HG03135 (cell line): ENCODE results near the gene CTSZ.
"Not testable (repeated sequence)": the region's sequence is repeated elsewhere in the genome, so short reads cannot be mapped to it uniquely, and the experiment has no call there.

Experiments used
- ATAC-seq: cut with Tn5 transposase; IDR thresholded peaks from one replicate; pipeline ENCODE4 v1.9.1; 2021; ENCODE audit warnings: mild to moderate bottlenecking, moderate library complexity; ENCODE audit not compliant: unreplicated experiment

Gene CTSZ

DNA sequence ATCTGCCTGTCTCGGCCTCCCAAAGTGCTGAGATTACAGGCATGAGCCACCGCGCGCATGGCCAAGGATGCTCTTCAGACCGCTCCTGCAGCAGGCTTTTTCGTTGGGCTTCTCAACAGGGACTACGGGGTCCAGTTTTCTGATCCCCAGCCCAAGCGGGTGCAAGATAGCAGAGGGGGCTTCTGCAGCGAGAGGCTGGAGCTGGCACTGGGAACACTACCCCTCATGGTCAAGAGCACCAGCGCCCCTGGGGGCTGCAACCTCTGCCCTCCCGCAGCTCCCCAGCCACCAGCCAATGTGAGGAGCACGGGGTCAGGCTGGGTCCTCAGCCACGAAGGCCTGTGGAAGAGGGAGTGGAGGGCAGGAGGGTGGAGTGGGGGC is 6.0 kb downstream of the CTSZ start:
- no peak for ATAC-seq

DNA sequence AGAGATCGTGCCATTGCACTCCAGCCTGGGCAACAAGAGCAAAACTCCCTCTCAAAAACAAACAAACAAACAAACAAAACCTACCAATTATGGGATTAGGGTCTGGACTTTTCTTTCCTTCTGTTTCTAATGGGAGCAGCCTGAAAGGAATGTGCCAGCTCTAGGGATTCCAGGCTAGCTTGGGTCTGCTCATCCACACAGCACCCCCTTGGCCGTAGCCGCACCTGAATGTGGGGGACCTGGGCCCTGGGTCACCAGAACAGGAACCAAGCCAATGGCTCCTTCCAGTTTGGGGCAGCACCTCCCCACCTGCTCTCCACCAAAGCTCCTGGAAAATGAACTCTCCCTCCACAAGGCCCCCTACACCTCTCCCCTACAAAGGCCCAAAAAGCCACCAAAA is 6.7 kb downstream of the CTSZ start:
- no peak for ATAC-seq

DNA sequence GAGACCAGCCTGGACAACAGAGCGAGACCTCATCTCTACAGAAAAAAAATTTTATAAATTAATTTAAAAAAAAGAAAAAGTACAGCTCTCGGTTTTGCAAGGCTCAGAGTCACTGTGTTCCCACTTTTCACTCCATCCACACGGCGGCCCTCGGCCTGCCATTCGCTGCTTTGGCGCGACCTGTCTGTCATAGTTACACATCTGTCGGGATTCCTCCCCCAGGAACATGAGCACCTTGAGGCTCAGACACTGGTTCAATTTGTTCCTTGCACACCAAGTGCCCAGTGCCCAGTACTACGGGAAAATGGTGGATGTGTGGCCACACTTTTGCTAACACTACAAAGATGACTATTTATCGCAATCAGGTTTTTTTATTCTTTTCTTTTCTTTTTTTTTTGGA is 8.4 kb downstream of the CTSZ start:
- ATAC-seq, result no peak

DNA sequence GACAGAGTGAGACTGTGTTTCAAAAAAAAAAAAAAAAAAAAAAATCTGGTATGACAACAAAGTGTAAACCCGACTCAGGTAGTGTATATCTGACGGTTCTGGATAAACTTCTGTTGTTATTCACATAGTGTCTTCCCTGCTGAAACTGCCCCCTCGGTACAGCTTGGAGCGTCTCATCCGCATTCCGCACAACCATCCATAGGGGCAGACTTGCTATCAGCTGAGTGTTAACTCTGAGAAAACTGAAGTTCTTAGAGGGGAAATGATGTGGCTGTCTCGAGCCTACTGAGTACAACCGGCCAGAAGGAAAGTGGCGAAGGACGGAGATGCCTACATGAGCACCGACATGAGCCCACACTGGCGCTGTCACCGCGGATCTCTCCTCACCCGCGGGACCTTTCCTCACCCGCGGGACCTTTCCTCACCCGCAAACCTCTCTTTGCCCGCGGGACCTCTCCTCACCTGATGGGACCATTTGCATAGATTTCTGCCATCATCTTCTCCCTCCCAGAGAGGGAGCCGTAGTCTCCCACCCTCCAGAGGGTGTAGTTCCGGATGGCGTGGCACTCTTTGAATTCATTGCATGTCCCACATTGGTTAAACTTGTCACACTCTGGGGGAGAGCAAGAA is 9.8 kb downstream of the CTSZ start:
- no peak for ATAC-seq

DNA sequence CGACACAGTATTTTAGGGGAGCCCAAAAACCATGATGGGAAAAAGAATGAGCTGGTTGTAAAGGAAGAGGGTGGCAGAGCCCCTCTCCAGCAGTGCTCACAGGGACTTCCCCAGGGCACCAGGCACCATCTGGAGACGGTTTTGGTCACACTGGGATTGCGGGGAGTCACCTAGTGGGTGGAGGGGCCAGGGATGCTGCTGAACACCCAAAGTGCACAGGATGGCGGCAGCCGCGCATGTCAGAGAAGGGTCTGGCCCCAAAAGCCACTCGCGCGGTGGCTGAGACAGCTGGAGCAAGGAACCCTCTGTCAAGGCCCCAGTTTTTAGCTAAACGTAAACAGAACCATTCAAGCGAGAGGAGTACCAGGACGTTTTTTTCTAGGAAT is 10.8 kb downstream of the CTSZ start:
- ATAC-seq, result no peak

DNA sequence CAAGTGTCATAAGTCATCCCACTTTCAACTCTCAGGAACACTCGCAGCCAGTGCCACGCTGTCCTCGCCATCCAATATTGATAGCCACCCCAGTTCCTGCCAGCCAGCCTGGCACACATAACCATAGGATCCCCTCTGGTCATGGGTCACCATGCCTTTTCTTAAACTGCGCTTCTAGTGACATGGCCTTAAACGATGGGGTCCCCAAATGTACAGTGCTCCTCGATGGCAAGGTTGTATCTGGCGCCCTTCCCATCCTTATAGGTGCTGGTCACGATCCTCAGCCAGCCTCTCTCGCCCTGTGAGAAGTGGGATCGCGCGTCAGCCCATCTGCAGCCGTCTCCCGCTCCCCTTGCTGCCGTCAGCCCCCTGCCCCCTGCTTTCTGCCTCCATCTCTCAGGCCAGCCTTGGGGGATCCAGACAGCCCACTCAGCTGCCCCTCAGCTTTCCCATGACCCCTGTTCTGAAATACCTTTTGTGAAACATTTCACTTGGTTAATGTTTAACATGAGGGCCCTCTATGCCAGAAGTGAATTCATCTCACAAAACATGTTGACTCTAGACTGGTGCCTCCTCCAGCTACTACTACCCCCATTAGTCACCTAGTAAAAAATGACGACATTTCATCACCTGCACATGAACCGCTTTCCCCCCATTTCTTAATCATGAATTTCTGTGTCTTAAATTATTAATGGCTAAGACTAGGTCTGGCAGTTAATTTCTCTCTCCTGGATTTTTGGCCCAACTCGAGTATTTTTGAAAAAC is 11.4 kb downstream of the CTSZ start:
- no peak for ATAC-seq

DNA sequence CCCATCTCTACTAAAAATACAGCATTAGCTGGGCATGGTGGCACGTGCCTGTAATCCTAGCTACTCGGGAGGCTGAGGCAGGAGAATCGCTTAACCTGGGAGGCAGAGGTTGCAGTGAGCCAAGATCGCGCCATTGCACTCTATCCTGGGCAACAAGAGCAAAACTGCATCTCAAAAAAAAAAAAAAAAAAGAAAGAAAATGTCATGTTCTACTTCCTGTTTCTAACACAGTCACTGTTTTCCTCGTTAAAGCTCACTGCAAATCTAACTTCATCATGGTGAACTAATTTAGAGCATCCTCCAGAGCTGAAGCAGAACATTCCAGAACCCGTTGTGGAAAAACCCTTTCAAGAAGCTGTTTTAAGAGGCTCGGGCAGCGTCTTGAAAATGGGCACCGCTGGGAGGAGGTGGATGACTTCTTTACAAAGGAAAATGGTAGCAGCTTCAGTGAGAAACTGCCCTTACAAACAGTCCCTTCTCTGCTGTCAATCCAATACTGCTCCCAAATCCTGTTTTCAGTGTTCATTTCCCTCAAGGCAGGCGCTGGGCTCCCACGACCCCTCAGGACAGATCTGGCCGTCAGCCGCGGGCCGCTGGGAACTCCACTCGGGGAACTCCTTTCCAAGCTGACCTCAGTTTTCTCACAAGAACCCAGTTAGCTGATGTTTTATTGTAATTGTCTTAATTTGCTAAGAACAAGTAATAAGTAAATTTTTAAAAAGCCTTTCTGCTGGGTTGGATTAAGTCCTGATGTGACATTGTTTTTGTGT is 12.5 kb downstream of the CTSZ start:
- no peak for ATAC-seq

DNA sequence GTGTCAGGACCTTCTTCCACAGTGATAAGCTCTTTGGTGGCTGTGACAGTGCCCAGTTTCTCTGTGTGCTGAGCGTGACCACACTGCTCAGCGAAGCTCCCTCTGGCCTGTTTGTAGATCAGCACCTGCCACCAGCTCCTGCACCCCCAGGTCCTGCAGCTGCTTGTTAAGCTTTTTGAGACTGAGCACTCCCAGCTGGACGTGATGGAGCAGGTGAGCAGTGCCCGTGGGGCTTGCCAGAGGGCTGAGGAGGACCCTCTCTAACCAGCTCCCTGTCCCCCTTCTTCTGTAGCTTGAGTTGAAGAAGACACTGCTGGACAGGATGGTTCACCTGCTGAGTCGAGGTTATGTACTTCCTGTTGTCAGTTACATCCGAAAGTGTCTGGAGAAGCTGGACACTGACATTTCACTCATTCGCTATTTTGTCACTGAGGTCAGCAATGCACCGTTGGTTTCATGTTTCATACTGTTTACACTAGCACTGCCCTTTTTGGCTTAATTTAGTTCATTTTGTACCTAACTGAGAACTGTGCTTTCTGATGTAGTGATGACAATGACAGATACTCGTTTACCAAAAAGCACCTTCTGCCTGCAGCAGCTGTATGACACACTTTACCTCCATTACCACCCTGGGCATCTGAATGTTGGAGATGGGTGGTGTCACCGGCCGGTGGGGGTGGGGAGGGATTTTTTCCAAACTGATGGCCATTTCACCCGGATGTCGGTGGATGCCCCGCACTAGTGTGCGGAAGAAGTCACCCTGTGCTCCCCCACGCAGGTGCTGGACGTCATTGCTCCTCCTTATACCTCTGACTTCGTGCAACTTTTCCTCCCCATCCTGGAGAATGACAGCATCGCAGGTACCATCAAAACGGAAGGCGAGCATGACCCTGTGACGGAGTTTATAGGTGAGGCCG is 13.5 kb downstream of the CTSZ start:
- no peak for ATAC-seq

DNA sequence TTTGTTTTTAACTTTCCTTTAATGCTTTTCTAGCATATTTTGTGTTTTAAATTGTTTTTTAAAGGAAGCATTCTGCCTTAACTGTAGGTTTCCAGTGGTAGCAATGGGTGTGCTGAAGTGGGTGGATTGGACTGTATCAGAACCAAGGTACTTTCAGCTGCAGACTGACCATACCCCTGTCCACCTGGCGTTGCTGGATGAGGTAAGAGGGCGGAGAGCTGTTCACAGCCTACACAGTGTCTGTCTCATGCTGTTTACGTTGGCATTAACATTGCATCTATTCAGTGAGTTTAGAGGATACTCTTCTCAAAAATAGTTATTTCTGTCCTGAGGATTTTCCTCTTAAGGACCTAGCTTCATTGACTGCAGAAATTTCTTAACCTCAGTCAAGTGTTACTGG is 14.1 kb downstream of the CTSZ start:
- ATAC-seq, result no peak

DNA sequence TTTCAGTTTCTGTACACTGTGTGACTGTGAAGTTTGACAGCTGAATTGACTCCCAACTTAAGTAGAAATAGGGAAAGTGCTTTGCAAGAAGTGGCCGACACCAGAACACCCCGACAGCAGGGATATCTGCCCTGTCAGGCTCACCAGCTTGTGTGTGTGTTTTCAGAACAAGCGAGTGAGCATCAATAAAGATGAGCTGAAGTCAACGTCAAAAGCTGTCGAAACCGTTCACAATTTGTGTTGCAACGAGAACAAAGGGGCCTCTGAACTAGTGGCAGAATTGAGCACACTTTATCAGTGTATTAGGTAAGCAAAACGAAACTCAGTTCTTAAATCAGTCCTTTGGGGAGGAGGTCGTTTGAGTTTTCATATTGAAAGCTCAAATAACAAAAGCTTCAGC is 15.3 kb downstream of the CTSZ start:
- ATAC-seq, result no peak

DNA sequence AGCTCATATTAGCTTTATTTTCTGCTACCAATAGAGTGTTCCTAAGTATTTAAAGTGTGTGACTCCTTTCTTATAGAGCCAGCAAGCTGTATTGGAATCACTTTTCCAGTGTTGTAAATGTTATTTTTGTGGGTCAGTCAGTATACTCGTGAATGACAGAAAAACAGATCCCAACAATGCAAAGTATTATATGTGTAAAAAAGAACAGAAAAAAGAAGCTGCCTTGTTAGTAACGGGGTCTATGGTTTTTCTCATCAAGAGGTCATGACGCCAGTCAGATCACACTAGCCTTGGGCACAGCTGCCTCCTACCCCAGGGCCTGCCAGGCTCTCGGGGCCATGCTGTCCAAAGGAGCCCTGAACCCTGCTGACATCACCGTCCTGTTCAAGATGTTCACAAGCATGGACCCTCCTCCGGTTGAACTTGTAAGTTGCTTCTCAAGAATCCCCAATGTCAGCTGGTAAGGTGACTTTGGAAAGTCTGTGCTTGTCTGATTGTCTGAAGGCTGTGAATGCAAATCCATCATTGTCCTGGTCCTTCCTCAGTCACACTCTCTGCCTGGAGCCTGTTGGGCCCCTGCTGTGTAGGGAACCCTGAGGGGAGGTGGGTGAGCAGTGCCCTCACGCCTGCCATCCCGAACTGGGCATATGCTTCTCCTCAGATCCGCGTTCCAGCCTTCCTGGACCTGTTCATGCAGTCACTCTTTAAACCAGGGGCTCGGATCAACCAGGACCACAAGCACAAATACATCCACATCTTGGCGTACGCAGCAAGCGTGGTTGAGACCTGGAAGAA is 16.2 kb downstream of the CTSZ start:
- no peak for ATAC-seq

DNA sequence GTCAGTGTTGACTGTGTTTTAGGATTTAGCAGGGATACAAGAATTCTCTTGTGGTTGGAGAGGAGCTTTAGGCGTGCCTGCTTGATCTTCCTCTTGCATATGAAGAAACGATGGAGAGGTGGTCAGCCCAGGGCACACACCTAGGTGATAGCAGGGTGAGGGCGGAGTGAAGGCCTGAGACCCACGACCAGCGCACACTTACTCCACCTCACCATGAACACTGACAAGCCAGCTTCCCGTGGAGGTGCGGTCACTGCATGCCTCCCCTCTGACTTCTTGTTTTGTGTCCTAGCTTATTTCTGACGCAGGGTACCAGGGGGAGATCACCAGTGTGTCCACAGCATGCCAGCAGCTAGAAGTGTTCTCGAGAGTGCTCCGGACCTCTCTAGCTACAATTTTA is 17.9 kb downstream of the CTSZ start:
- ATAC-seq, result no peak

DNA sequence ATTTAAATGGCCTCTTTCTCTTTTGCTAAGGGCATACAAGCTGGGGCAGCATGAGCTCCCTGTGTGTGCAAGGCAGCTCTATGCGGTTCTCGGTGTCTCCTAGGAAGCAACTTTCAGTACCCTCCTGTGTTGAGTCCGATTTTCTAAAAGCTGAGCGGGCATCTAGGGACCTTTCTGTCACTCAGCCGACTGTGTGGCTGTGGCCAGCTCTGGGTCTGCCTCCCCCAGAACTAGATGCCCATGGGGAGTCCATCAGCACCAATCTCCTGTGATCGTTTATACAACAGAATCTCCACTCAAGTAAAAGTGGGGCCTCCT is 18.5 kb downstream of the CTSZ start:
- no peak for ATAC-seq

DNA sequence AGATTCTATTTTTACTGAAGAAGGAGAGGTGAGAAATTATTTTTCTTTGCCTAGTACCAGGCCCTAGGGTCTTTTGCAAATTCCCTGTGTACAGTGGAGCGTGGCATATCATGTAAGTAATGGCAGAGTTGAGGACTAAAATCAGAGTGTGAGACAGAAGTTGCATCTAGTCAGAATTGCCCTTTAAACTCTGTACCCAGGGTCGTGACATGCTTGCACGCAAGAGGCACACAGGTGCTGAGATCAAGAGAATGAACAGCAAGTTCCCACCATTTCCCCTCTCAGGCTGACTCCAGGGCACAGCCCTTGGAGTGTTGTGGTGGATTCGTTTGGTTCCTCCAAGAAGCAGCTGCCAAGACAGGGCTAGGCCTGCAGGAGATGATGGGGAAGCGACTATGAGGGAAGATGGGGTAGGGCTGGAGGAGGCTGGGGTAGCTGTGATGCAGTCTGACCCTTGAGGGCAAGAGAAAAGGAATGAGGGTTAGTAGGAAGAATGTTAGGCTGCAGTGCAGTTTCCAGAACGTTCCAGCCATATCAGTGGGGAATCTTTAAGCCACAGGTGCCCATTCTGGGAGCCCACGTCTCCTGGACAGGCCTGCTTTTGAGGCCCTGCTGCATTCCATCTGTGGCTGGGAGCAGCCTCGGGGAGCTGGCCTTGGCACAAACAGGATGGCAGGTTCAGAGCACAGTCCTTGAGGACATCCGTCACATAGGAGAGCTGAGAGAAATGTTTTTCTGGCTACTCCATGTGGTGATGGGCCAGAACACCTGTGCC is 19.1 kb downstream of the CTSZ start:
- no peak for ATAC-seq

DNA sequence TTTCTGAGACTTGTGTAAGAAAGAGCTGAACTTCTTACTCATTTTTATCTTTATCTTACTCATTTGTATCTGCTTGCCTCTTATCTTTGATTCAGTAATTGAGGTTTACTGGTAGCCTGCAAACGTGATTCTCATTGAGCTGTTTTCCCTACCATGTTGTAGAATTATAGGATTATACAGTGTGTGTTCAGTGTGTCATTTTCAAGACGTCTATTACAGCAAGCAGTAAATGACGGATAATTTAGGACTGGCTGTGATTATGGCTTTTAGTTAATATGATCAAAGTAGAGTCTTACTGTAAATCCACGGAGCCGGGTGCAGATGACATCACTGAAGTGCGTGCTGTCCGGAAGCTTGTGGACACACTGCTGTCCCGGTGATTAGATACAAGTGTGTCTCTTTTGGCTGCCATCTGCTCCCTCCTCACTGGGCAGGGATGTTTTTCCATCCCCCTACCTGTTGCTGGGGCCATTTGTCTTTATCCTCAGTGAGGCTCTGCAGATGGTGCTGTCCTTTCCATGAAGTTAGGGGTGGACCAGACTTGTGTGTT is 20.0 kb downstream of the CTSZ start:
- ATAC-seq, result no peak

DNA sequence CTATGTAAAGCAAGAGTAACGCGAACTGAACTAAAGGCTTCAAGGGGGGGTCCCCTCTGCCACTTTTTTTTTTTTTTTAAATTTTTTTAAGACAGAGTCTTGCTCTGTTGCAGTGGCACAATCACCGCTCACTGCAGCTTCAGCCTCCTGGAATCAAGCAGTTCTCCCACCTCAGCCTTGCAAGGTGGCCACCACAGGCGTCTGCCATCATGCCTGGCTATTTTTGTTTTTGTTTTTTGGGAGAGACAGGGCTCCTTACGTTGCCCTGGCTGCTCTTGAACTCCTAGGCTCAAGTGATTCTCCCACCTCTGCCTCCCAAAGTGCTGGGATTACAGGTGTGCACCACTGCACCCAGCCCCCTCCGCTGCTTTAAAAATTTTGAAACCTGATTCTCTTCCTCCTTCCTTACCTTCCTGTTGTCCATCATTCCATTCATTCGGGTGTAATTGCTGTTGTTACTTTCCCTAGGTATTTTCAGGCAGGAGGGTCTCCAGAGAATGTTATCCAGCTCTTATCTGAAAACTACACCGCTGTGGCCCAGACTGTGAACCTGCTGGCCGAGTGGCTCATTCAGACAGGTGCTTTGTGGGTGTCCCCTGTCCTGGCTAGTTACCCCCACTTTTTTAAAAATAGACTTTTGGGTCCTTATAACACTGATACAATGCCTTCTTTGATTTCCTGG is 20.6 kb downstream of the CTSZ start:
- ATAC-seq, result no peak

DNA sequence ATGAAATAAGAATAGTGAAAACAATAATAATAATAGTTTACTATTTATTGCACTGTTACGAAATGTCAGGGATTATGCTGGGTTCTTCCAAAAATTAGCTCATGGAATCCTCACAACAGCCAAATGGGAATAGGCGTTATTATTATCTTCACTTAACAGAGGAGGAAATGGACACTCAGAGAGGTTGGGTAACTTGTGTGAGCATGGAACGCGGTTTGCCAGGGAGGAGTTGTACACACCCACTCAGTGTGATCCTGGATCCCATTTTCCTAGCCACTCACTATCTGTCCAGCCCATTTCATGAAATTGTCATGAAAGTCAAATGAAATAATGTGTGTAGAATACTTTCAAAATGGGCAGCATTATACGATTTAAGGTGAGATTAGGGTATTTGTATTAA is 21.4 kb downstream of the CTSZ start:
- ATAC-seq, result no peak

DNA sequence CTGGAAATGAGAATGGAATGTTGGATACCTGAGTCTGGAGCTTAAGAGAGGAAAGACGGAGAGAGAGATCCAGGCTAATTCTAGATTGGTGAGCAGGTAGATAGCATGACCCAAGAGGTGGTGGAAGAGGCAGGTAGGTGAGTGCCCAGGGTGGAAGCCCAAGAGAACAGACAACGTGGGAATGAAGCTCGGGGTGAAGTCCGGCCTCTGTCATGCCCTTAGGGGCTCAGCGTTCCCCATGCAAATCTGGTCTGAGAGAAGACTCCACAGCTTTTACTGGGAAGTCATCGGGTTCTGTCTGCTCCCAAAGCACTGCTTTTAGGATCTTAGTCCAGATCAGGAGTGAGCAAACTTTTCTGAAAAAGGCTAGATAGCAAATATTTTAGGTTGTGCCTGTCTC is 22.4 kb downstream of the CTSZ start:
- no peak for ATAC-seq

DNA sequence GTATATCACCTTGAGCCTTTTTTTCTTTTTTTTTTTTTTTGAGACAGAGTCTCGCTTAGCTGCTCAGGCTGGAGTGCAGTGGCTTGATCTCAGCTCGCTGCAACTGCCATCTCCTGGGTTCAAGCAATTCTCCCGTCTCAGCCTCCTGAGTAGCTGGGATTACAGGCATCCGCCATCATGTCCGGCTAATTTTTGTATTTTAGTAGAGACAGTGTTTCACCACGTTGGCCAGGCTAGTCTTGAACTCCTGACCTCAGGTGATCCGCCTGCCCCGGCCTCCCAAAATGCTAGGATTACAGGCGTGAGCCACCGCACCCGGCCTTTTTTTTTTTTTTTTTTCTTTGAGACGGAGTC is 24.0 kb downstream of the CTSZ start:
- ATAC-seq, result not testable (repeated sequence)
